ENCODE measurements around the gene LHFPL6. TPM values are rescaled to one million over a fixed set of nuclear protein-coding genes. Genes with fewer than 3 reads are reported as not detected.

Gene LHFPL6
- total and polyA plus RNA-seq, 2 experiments from 2014 or later = 12.1 to 14.1 TPM

DNA sequence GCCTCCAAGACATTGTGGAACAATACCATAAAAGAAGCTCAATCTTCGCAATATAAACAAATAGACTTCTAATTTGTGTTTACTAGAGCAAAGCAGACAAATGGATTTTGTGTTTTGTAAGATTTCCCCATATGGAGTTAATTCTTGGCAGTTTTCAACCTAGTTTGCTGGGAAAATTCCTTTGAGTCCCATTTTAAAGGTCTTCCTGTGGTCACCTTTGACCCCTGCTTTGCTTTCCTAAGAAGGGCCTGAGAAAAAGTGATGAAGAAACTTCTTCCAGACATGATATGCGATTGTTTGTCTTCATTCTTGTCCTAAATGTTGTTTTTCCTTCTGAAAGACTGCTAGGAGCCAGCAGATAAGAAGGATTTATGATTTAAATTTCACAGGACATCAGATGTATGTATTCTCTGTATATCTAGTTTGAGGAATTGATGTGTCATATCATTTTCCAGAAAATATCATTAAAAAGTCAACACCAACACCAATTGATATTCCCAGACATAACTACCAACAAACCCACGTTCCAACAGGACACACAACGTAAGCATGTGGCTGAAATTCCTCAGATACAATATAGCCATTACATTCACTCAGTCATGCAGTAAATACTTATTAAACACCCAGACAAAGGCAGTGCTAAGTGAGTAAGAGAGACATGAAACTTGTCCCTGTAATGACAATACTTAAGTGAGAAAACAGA, 276.4 kb downstream of the LHFPL6 start:
- Histone ChIP-seq H3K27ac (no peak overlapping the region), H3K79me2 (no peaks in the 10 kb centered on the region), H3K9me3 (ENCODE audit: low read depth) (no peaks in the 10 kb centered on the region), H2AFZ (no peak overlapping the region), H3K36me3 (replicated peaks; ENCODE audit: insufficient read depth, low read depth) (no peaks in the 10 kb centered on the region), H3K27me3 (peaks cover 2% of the 10 kb centered on the region), H3K4me2 (no peak overlapping the region), H3K4me1 (ENCODE audit: insufficient read depth) (no peaks in the 10 kb centered on the region), H3K4me3 (no peak overlapping the region), H4K20me1 (ENCODE audit: insufficient read depth, poor library complexity, severe bottlenecking) (no peaks in the 10 kb centered on the region), H3K9me2 (replicated peaks; ENCODE audit: insufficient read depth) (no peaks in the 10 kb centered on the region)
- no peak for DNase-seq (ENCODE audit: low spot score)
- TF ChIP-seq, protein P1, sequence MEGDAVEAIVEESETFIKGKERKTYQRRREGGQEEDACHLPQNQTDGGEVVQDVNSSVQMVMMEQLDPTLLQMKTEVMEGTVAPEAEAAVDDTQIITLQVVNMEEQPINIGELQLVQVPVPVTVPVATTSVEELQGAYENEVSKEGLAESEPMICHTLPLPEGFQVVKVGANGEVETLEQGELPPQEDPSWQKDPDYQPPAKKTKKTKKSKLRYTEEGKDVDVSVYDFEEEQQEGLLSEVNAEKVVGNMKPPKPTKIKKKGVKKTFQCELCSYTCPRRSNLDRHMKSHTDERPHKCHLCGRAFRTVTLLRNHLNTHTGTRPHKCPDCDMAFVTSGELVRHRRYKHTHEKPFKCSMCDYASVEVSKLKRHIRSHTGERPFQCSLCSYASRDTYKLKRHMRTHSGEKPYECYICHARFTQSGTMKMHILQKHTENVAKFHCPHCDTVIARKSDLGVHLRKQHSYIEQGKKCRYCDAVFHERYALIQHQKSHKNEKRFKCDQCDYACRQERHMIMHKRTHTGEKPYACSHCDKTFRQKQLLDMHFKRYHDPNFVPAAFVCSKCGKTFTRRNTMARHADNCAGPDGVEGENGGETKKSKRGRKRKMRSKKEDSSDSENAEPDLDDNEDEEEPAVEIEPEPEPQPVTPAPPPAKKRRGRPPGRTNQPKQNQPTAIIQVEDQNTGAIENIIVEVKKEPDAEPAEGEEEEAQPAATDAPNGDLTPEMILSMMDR (IDR thresholded peaks at IDR 0.05; ENCODE audit: poor library complexity) = no peak
- TF ChIP-seq EZH2phosphoT487 (IDR thresholded peaks at IDR 0.05; ENCODE audit: low read depth, severe bottlenecking, unreplicated experiment) (no peak), EZH2 (IDR thresholded peaks at IDR 0.05; ENCODE audit: borderline replicate concordance) (no peak)
- 63% methylated on average over 4 of the region's 4 CpGs for WGBS (ENCODE audit: low lambda C conversion rate, missing lambda C conversion rate)

DNA sequence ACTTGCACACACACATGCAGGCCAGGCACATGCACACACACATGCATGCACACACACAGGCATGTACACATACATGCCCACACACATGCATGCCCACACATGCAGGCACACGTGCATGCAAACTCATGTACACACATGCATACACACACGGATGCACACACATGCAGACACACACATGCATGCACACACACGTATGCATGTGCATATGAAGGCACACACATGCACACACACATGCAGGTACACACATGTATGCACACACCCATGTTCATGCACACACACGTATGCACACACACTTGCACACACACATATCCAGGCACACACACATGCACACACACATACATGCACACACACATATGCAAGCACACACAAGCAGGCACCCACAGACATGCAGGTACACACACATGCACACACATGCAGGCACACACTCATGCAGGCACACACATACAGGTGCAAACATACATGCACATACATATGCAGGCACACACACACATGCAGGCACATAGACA, 278.1 kb downstream of the LHFPL6 start:
- Histone ChIP-seq H3K9me2 (replicated peaks; ENCODE audit: insufficient read depth) (no peaks in the 10 kb centered on the region), H2AFZ (no peak overlapping the region), H3K4me3 (no peak overlapping the region), H3K79me2 (no peaks in the 10 kb centered on the region), H3K27me3 (peaks cover 2% of the 10 kb centered on the region), H3K27ac (no peak overlapping the region), H3K36me3 (replicated peaks; ENCODE audit: insufficient read depth, low read depth) (no peaks in the 10 kb centered on the region), H4K20me1 (ENCODE audit: insufficient read depth, poor library complexity, severe bottlenecking) (no peaks in the 10 kb centered on the region), H3K9me3 (ENCODE audit: low read depth) (no peaks in the 10 kb centered on the region), H3K4me1 (ENCODE audit: insufficient read depth) (no peaks in the 10 kb centered on the region), H3K4me2 (no peak overlapping the region)
- 97% methylated on average over 4 of the region's 4 CpGs for WGBS (ENCODE audit: low lambda C conversion rate, missing lambda C conversion rate)
- DNase-seq (ENCODE audit: low spot score) = no peak
- TF ChIP-seq, protein P1 (IDR thresholded peaks at IDR 0.05; ENCODE audit: poor library complexity) = no peak
- TF ChIP-seq EZH2 (IDR thresholded peaks at IDR 0.05; ENCODE audit: borderline replicate concordance) (no peak), EZH2phosphoT487 (IDR thresholded peaks at IDR 0.05; ENCODE audit: low read depth, severe bottlenecking, unreplicated experiment) (no peak)

DNA sequence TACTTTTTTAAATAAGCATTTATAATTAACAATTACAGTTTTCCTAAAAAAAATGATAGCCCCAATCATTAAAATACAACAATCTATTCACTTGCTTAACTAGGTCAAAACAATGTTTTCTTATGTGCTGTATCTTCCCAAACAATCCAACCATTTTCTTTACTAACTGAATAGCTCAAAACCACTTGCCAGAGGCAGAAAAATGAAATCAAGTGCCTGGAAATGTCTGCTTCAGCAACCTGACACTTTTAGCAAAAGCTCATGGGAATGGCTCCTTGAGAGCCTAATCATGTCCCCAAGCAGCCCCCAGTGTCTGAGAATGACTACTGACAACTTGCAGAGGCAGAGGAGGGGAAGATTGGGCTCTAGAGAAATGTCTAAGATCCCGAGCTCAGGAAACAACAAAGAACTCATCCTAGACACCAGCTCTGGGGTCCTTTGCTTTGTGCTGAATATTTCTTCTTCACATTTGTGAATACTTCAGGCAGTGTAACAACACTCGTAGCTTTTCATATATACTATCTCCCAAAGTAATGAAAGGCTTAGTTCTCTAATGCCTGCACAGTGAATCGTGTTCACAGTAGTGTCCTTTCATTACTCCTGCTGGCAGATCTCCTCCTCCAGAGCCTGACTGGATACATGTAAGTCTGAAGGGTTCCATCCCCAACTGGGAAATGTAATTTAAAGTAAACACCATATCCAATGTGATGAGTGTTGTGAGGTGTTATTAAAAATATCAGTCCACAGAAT, 280.0 kb downstream of the LHFPL6 start:
- 59% methylated on average over 3 of the region's 3 CpGs for WGBS (ENCODE audit: low lambda C conversion rate, missing lambda C conversion rate)
- Histone ChIP-seq H3K79me2 (no peaks in the 10 kb centered on the region), H3K27me3 (peaks cover 2% of the 10 kb centered on the region), H3K4me2 (no peak overlapping the region), H4K20me1 (ENCODE audit: insufficient read depth, poor library complexity, severe bottlenecking) (no peaks in the 10 kb centered on the region), H3K27ac (no peak overlapping the region), H3K4me1 (ENCODE audit: insufficient read depth) (no peaks in the 10 kb centered on the region), H3K4me3 (no peak overlapping the region), H3K36me3 (replicated peaks; ENCODE audit: insufficient read depth, low read depth) (no peaks in the 10 kb centered on the region), H2AFZ (no peak overlapping the region), H3K9me3 (ENCODE audit: low read depth) (no peaks in the 10 kb centered on the region), H3K9me2 (replicated peaks; ENCODE audit: insufficient read depth) (no peaks in the 10 kb centered on the region)
- TF ChIP-seq, protein P1 (IDR thresholded peaks at IDR 0.05; ENCODE audit: poor library complexity) = no peak
- no peak for TF ChIP-seq EZH2 (IDR thresholded peaks at IDR 0.05; ENCODE audit: borderline replicate concordance)
- TF ChIP-seq EZH2phosphoT487 (IDR thresholded peaks at IDR 0.05; ENCODE audit: low read depth, severe bottlenecking, unreplicated experiment) = no peak
- DNase-seq (ENCODE audit: low spot score) = no peak

All from hepatocyte (in vitro differentiated cells).